ENCODE data around the gene FGF6.

Gene FGF6

GRCh38 chr12:4388662-4389061 lies 57.0 kb downstream of the FGF6 start:
- no peaks in the 10 kb centered on the region for H3K36me3 Mint-ChIP-seq (ENCODE audit: low read depth)
- no peak overlapping the region for H3K27ac Mint-ChIP-seq
- intact Hi-C loops (cut with micrococcal nuclease): no loop called here
- peaks cover 5% of the 10 kb centered on the region for H3K4me1 Mint-ChIP-seq (ENCODE audit: low read depth)
- no peak overlapping the region for H3K4me3 Mint-ChIP-seq
- H3K27me3 Mint-ChIP-seq: peaks cover 36% of the 10 kb centered on the region
- H3K9me3 Mint-ChIP-seq: no peaks in the 10 kb centered on the region

GRCh38 chr12:4388032-4388431 lies 57.6 kb downstream of the FGF6 start:
- Mint-ChIP-seq H3K27me3 (peaks cover 31% of the 10 kb centered on the region), H3K9me3 (no peaks in the 10 kb centered on the region), H3K36me3 (ENCODE audit: low read depth) (no peaks in the 10 kb centered on the region), H3K4me1 (ENCODE audit: low read depth) (peaks cover 5% of the 10 kb centered on the region), H3K4me3 (no peak overlapping the region), H3K27ac (no peak overlapping the region)
- intact Hi-C loops (cut with micrococcal nuclease): no loop called here

GRCh38 chr12:4387607-4388006 lies 58.0 kb downstream of the FGF6 start:
- no peaks in the 10 kb centered on the region for H3K9me3 Mint-ChIP-seq
- no peak overlapping the region for H3K27ac Mint-ChIP-seq
- no peaks in the 10 kb centered on the region for H3K36me3 Mint-ChIP-seq (ENCODE audit: low read depth)
- H3K4me3 Mint-ChIP-seq: no peak overlapping the region
- peaks cover 5% of the 10 kb centered on the region for H3K4me1 Mint-ChIP-seq (ENCODE audit: low read depth)
- peaks cover 30% of the 10 kb centered on the region for H3K27me3 Mint-ChIP-seq
- intact Hi-C loops (cut with micrococcal nuclease): no loop called here

- H3K4me3 Mint-ChIP-seq: no peak overlapping the region
- no peaks in the 10 kb centered on the region for H3K36me3 Mint-ChIP-seq (ENCODE audit: low read depth)
- no peaks in the 10 kb centered on the region for H3K9me3 Mint-ChIP-seq
- H3K27ac Mint-ChIP-seq: no peak overlapping the region
- intact Hi-C loops (cut with micrococcal nuclease): no loop called here
- peaks cover 28% of the 10 kb centered on the region for H3K27me3 Mint-ChIP-seq
- H3K4me1 Mint-ChIP-seq (ENCODE audit: low read depth): no peaks in the 10 kb centered on the region
Measured at GRCh38 chr12:4386801-4387200, 58.8 kb downstream of the FGF6 start.
